H1 (cell line): ENCODE data around the gene PLB1. TPM values are rescaled to one million over a fixed set of nuclear protein-coding genes. Genes with fewer than 3 reads are reported as not detected.

Source experiments
- CTCF ChIA-PET: fragments of 300-600 bp; sonication (Branson Sonifier 250); formaldehyde crosslinking; loops from one replicate; lab custom pipeline; 2021; ENCODE audit not compliant: partially characterized antibody; lab: Charles Lee
- POLR2A ChIA-PET: fragments of 300-600 bp; sonication (Branson Sonifier 250); formaldehyde crosslinking; loops from one replicate; lab custom pipeline; 2021; ENCODE audit warnings: inconsistent platforms; ENCODE audit not compliant: partially characterized antibody; lab: Charles Lee
- DNase-seq, 2 experiments: peaks; one replicate each; pipeline versions ENCODE4 v3.0.0 to v3.0.0-alpha.2; 2010 to 2022; ENCODE audit warnings: low spot score in 2 of 2, low read depth in 1 of 2, mixed read lengths in 1 of 2
- FAIRE-seq: peaks from 2 replicates; lab custom pipeline; 2011; peaks lifted over from hg19 to GRCh38; lab: Jason Lieb, UNC
- H2AFZ ChIP-seq: 2 replicates; pipeline ENCODE4 v1.8.1; 2012; ENCODE audit warnings: low read length, inconsistent platforms
- H2AK5ac ChIP-seq: 2 replicates; pipeline ENCODE4 v1.6.1; 2013; ENCODE audit warnings: low read depth, low read length
- H2BK120ac ChIP-seq: replicated peaks from 2 replicates; pipeline ENCODE3; 2013; ENCODE audit warnings: low read depth, low read length, inconsistent platforms
- H2BK12ac ChIP-seq: 2 replicates; pipeline ENCODE4 v1.6.1; 2013; ENCODE audit warnings: low read depth, low read length
- H2BK15ac ChIP-seq: 2 replicates; pipeline ENCODE4 v1.6.1; 2013; ENCODE audit warnings: low read length
- H2BK20ac ChIP-seq: 2 replicates; pipeline ENCODE4 v1.6.1; 2013; ENCODE audit warnings: low read length
- H2BK5ac ChIP-seq: 2 replicates; pipeline ENCODE4 v1.6.1; 2013; ENCODE audit warnings: low read depth, low read length
- H3K14ac ChIP-seq: 2 replicates; pipeline ENCODE4 v1.6.1; 2013; ENCODE audit warnings: inconsistent platforms; ENCODE audit not compliant: insufficient read length
- H3K18ac ChIP-seq: 2 replicates; pipeline ENCODE4 v1.6.1; 2013; ENCODE audit warnings: low read length; ENCODE audit errors: extremely low read depth
- H3K23ac ChIP-seq: 2 replicates; pipeline ENCODE4 v1.6.1; 2013; ENCODE audit warnings: inconsistent platforms; ENCODE audit not compliant: insufficient read length
- H3K23me2 ChIP-seq: 2 replicates; pipeline ENCODE4 v1.6.1; 2013; ENCODE audit warnings: low read depth, low read length
- H3K27ac ChIP-seq: 2 replicates; pipeline ENCODE4 v1.6.1; 2011; ENCODE audit warnings: low read depth, low read length, inconsistent platforms
- H3K27me3 ChIP-seq, 4 experiments: replicated peaks in 1 of 4; 1 replicate in 1 of 4; 2 replicates in 3 of 4; pipeline versions ENCODE4 v1.6.1 to v1.8.1; 2011 to 2013; ENCODE audit warnings: low read length in 3 of 4, mild to moderate bottlenecking in 3 of 4, inconsistent platforms in 2 of 4, mixed read lengths in 2 of 4, moderate library complexity in 1 of 4; ENCODE audit not compliant: control insufficient read depth in 3 of 4, insufficient read depth in 3 of 4; ENCODE audit errors: extremely low read depth in 1 of 4
- H3K36me3 ChIP-seq, 4 experiments: 2 replicates each; pipeline versions ENCODE4 v1.6.1 to v1.8.1; 2011 to 2013; ENCODE audit warnings: mild to moderate bottlenecking in 4 of 4, low read length in 3 of 4, moderate library complexity in 2 of 4, control low read depth in 1 of 4, inconsistent platforms in 1 of 4; ENCODE audit not compliant: insufficient read depth in 4 of 4, control insufficient read depth in 2 of 4
- H3K4ac ChIP-seq: replicated peaks from 2 replicates; pipeline ENCODE3; 2013; ENCODE audit warnings: low read length, low read depth, mixed read lengths, inconsistent platforms; ENCODE audit not compliant: insufficient read length
- H3K4me1 ChIP-seq, 4 experiments: replicated peaks in 1 of 4; 1 replicate in 1 of 4; 2 replicates in 3 of 4; pipeline versions ENCODE4 v1.6.1 to v1.8.1; 2011 to 2013; ENCODE audit warnings: low read length in 3 of 4, inconsistent platforms in 2 of 4, mixed read lengths in 1 of 4; ENCODE audit not compliant: insufficient read depth in 4 of 4, control insufficient read depth in 3 of 4
- H3K4me2 ChIP-seq, 2 experiments: 2 replicates each; pipeline versions ENCODE4 v1.6.1 to v1.8.1; 2011 to 2013; ENCODE audit warnings: low read depth in 2 of 2, low read length in 2 of 2, control low read depth in 1 of 2, inconsistent platforms in 1 of 2, mild to moderate bottlenecking in 1 of 2; ENCODE audit not compliant: insufficient read depth in 1 of 2
- H3K4me3 ChIP-seq, 4 experiments: fragments of 200-600, 300-600 bp in 1 of 4; sonication (generic), shearing (Covaris generic), sonication (Bioruptor Twin) in 1 of 4; 2 replicates each; pipeline versions ENCODE4 v1.5.1 to v1.8.1; 2011 to 2016; ENCODE audit warnings: low read length in 4 of 4, low read depth in 3 of 4, control low read depth in 2 of 4, inconsistent platforms in 2 of 4, mild to moderate bottlenecking in 2 of 4, mixed read lengths in 1 of 4, moderate library complexity in 1 of 4; ENCODE audit not compliant: insufficient read depth in 2 of 4; ENCODE audit errors: extremely low read depth in 1 of 4
- H3K56ac ChIP-seq: replicated peaks from 2 replicates; pipeline ENCODE3; 2013; ENCODE audit warnings: low read depth, mild to moderate bottlenecking, mixed read lengths, low read length, inconsistent platforms; ENCODE audit not compliant: insufficient read length
- H3K79me1 ChIP-seq: 2 replicates; pipeline ENCODE4 v1.6.1; 2013; ENCODE audit warnings: low read depth, low read length, control low read depth
- H3K79me2 ChIP-seq, 2 experiments: 2 replicates each; pipeline versions ENCODE4 v1.6.1 to v1.8.1; 2012 to 2013; ENCODE audit warnings: low read length in 2 of 2, mild to moderate bottlenecking in 2 of 2, inconsistent platforms in 1 of 2; ENCODE audit not compliant: insufficient read depth in 2 of 2, control insufficient read depth in 1 of 2
- H3K9ac ChIP-seq, 4 experiments: replicated peaks in 1 of 4; 1 replicate in 1 of 4; 2 replicates in 3 of 4; pipeline versions ENCODE4 v1.6.1 to v1.8.1; 2011 to 2013; ENCODE audit warnings: low read depth in 3 of 4, low read length in 3 of 4, control low read depth in 2 of 4, mild to moderate bottlenecking in 2 of 4, moderate library complexity in 2 of 4, inconsistent platforms in 1 of 4; ENCODE audit errors: extremely low read depth in 1 of 4
- H3K9me3 ChIP-seq, 2 experiments: 2 replicates each; pipeline versions ENCODE4 v1.6.1 to v1.8.1; 2012 to 2013; ENCODE audit warnings: mild to moderate bottlenecking in 2 of 2, moderate library complexity in 2 of 2, control low read depth in 1 of 2, inconsistent platforms in 1 of 2, low read depth in 1 of 2, low read length in 1 of 2, mixed read lengths in 1 of 2; ENCODE audit not compliant: insufficient read depth in 2 of 2
- H4K20me1 ChIP-seq, 2 experiments: replicated peaks in 1 of 2; 2 replicates each; pipeline versions ENCODE3 to v1.8.1; 2011 to 2013; ENCODE audit warnings: inconsistent platforms in 2 of 2, low read length in 2 of 2, mild to moderate bottlenecking in 1 of 2; ENCODE audit not compliant: insufficient read depth in 2 of 2, control insufficient read depth in 1 of 2
- H4K5ac ChIP-seq: 2 replicates; pipeline ENCODE4 v1.6.1; 2013; ENCODE audit warnings: low read length, low read depth, mixed read lengths, inconsistent platforms; ENCODE audit not compliant: insufficient read length
- H4K8ac ChIP-seq: 2 replicates; pipeline ENCODE4 v1.8.0; 2013; ENCODE audit warnings: mild to moderate bottlenecking, moderate library complexity, low read length, inconsistent platforms; ENCODE audit not compliant: insufficient read depth; ENCODE audit errors: extremely low read depth
- H4K91ac ChIP-seq: replicated peaks from 2 replicates; pipeline ENCODE3; 2013; ENCODE audit warnings: low read length, mixed read lengths, inconsistent platforms; ENCODE audit not compliant: insufficient read length
- ASH2L ChIP-seq: fragments of 200-600, 300-600 bp; sonication (generic); IDR thresholded peaks from one replicate; pipeline ENCODE4 v1.7.1; 2017; ENCODE audit warnings: low read length
- CHD2 ChIP-seq: IDR thresholded peaks from 2 replicates; pipeline ENCODE4 v1.6.1; 2012; ENCODE audit warnings: low read length, improper control_type of control experiment
- CTBP2 ChIP-seq: IDR thresholded peaks from 2 replicates; pipeline ENCODE4 v1.7.0; 2011; ENCODE audit warnings: borderline replicate concordance, mild to moderate bottlenecking, moderate library complexity, mixed read lengths, low read length; ENCODE audit not compliant: insufficient read depth, insufficient read length
- GABPA ChIP-seq: IDR thresholded peaks from 2 replicates; pipeline ENCODE4 v1.6.1; 2011; ENCODE audit warnings: mild to moderate bottlenecking, low read length, moderate library complexity, borderline replicate concordance; ENCODE audit not compliant: insufficient read depth
- HDAC6 ChIP-seq: IDR thresholded peaks from one replicate; pipeline ENCODE4 v1.7.1; 2012; ENCODE audit warnings: low read depth, mild to moderate bottlenecking, inconsistent platforms, low read length, moderate library complexity
- KDM5A ChIP-seq: fragments of 200-600 bp; IDR thresholded peaks from 2 replicates; pipeline ENCODE4 v1.7.1; 2012; ENCODE audit warnings: mild to moderate bottlenecking, low read length, inconsistent platforms, mixed read lengths
- SP4 ChIP-seq: IDR thresholded peaks from 2 replicates; pipeline ENCODE4 v1.6.1; 2012; ENCODE audit warnings: low read length, inconsistent platforms
- SRF ChIP-seq: IDR thresholded peaks from 2 replicates; pipeline ENCODE4 v1.6.1; 2011; ENCODE audit warnings: mild to moderate bottlenecking, low read depth, low read length, moderate library complexity
- TCF12 ChIP-seq: IDR thresholded peaks from 2 replicates; pipeline ENCODE4 v1.6.1; 2011; ENCODE audit warnings: low read depth, mild to moderate bottlenecking, low read length
- YY1 ChIP-seq: IDR thresholded peaks from 2 replicates; pipeline ENCODE4 v1.6.1; 2011; ENCODE audit warnings: low read depth, mild to moderate bottlenecking, low read length
- ZNF274 ChIP-seq: IDR thresholded peaks from 2 replicates; pipeline ENCODE4 v1.7.0; 2012; ENCODE audit warnings: low read length, borderline replicate concordance; ENCODE audit errors: extremely low read depth
- WGBS, 2 experiments: shearing (Covaris generic) in 1 of 2; methylation state at CpG; one replicate each; pipeline versions ENCODE4 v1.1.6 to v1.1.7; 2013 to 2015; ENCODE audit warnings: low lambda C conversion rate in 2 of 2, mixed read lengths in 2 of 2, inconsistent platforms in 1 of 2, low coverage in 1 of 2, missing lambda C conversion rate in 1 of 2; ENCODE audit not compliant: insufficient replicate concordance in 2 of 2, insufficient coverage in 1 of 2, insufficient read length in 1 of 2; ENCODE audit errors: extremely low coverage in 1 of 2, missing lambda C conversion rate in 1 of 2; 5-methylcytosine and 5-hydroxymethylcytosine counted together
- polyA plus RNA-seq, 7 experiments: library from polyadenylated mRNA; depleted of rRNA in 3 of 7; stranded (reverse) in 5 of 7; unstranded in 2 of 7; fragments of >200 nt in 5 of 7; fragments of 200-250 nt in 2 of 7; gene quantifications; 1 replicate in 5 of 7; 2 replicates in 1 of 7; 4 replicates in 1 of 7; pipeline versions ENCODE4 v1.2.1 to v1.2.3, GENCODE V29; 2011 to 2013; ENCODE audit warnings: missing spikeins in 2 of 7, mixed read lengths in 2 of 7
- total RNA-seq: library from RNA; stranded (reverse); fragmentation: NEBNext Ultra II Directional; extraction: Animal tissue kit (Norgen Biotek cat#: 25700); gene quantifications from 2 replicates; pipeline ENCODE4 v1.2.1, GENCODE V29; 2021

Gene PLB1
- total and polyA plus RNA-seq, 2 of the 8 experiments (the other 6 are each of a cell fraction or from before 2014, with no cell fraction given), result 0.20 to 0.36 TPM

- no peak for TF ChIP-seq KDM5A
- no peak for TF ChIP-seq YY1
- no peak for TF ChIP-seq SRF
- no peak for TF ChIP-seq GABPA
- no peak for TF ChIP-seq CTBP2
- TF ChIP-seq HDAC6, result no peak
- TF ChIP-seq CHD2, result no peak
- TF ChIP-seq TCF12, result no peak
- TF ChIP-seq ZNF274, result no peak
- TF ChIP-seq SP4, result no peak
- no peak for TF ChIP-seq ASH2L
- TF ChIP-seq, all 59 proteins: peak for 0
- no peak overlapping the region for H3K4me2 ChIP-seq
- ChIA-PET POLR2A (interaction anchor here (1.0 kb wide), 1 partner anchor 9 kb away, joined by 3 read pairs; no protein-coding TSS in a partner anchor), CTCF (interaction anchor here (0.7 to 1.4 kb wide), 2 partner anchors 10 to 1007 kb away, joined by 3 to 9 read pairs; no protein-coding TSS in a partner anchor)
- H3K9me3 ChIP-seq, result no peaks in the 10 kb centered on the region
- no peaks in the 10 kb centered on the region for H3K27me3 ChIP-seq
- H3K23me2 ChIP-seq, result no peaks in the 10 kb centered on the region
- no peak overlapping the region for H3K56ac ChIP-seq
- FAIRE-seq, result no peak
- H3K79me2 ChIP-seq, result no peaks in the 10 kb centered on the region
- no peak overlapping the region for H3K4me3 ChIP-seq
- no peaks in the 10 kb centered on the region for H3K36me3 ChIP-seq
- no peak overlapping the region for H3K4ac ChIP-seq
- 87% methylated on average over 6 of the region's 6 CpGs; no CpG with 5 or more reads in 1 of the 2 experiments for WGBS, 2 experiments
- no peak overlapping the region for H2BK12ac ChIP-seq
- no peak overlapping the region for H2BK120ac ChIP-seq
- no peak overlapping the region for H3K18ac ChIP-seq
- no peak overlapping the region for H2BK5ac ChIP-seq
- no peak overlapping the region for H3K14ac ChIP-seq
- H3K79me1 ChIP-seq, result no peaks in the 10 kb centered on the region
- H3K27ac ChIP-seq, result no peak overlapping the region
- H2AK5ac ChIP-seq, result no peak overlapping the region
- no peak overlapping the region for H2BK15ac ChIP-seq
- DNase-seq, result no peak
- no peaks in the 10 kb centered on the region for H4K20me1 ChIP-seq
- H3K4me1 ChIP-seq, result no peaks in the 10 kb centered on the region
- H4K91ac ChIP-seq, result no peak overlapping the region
- H3K23ac ChIP-seq, result no peak overlapping the region
- H4K8ac ChIP-seq, result no peak overlapping the region
- H4K5ac ChIP-seq, result no peak overlapping the region
- H2AFZ ChIP-seq, result no peak overlapping the region
- no peak overlapping the region for H2BK20ac ChIP-seq
- no peak overlapping the region for H3K9ac ChIP-seq
These were observed 61.7 kb downstream of the PLB1 start for GRCh38 chr2:28557389-28558131.
